H1 (cell line): ENCODE measurements around the gene HSPA1B. TPM values are rescaled to one million over a fixed set of nuclear protein-coding genes. Genes with fewer than 3 reads are reported as not detected.

ENCODE experiments used
- CTCF ChIA-PET: fragments of 300-600 bp; sonication (Branson Sonifier 250); formaldehyde crosslinking; loops from one replicate; lab custom pipeline; 2021; ENCODE audit not compliant: partially characterized antibody; lab: Charles Lee
- POLR2A ChIA-PET: fragments of 300-600 bp; sonication (Branson Sonifier 250); formaldehyde crosslinking; loops from one replicate; lab custom pipeline; 2021; ENCODE audit warnings: inconsistent platforms; ENCODE audit not compliant: partially characterized antibody; lab: Charles Lee
- DNase-seq, 2 experiments: peaks; one replicate each; pipeline versions ENCODE4 v3.0.0 to v3.0.0-alpha.2; 2010 to 2022; ENCODE audit warnings: low spot score in 2 of 2, low read depth in 1 of 2, mixed read lengths in 1 of 2
- FAIRE-seq: peaks from 2 replicates; lab custom pipeline; 2011; peaks lifted over from hg19 to GRCh38; lab: Jason Lieb, UNC
- H2AFZ ChIP-seq: 2 replicates; pipeline ENCODE4 v1.8.1; 2012; ENCODE audit warnings: low read length, inconsistent platforms
- H2AK5ac ChIP-seq: 2 replicates; pipeline ENCODE4 v1.6.1; 2013; ENCODE audit warnings: low read depth, low read length
- H2BK120ac ChIP-seq: replicated peaks from 2 replicates; pipeline ENCODE3; 2013; ENCODE audit warnings: low read depth, low read length, inconsistent platforms
- H2BK12ac ChIP-seq: 2 replicates; pipeline ENCODE4 v1.6.1; 2013; ENCODE audit warnings: low read depth, low read length
- H2BK15ac ChIP-seq: 2 replicates; pipeline ENCODE4 v1.6.1; 2013; ENCODE audit warnings: low read length
- H2BK20ac ChIP-seq: 2 replicates; pipeline ENCODE4 v1.6.1; 2013; ENCODE audit warnings: low read length
- H2BK5ac ChIP-seq: 2 replicates; pipeline ENCODE4 v1.6.1; 2013; ENCODE audit warnings: low read depth, low read length
- H3K14ac ChIP-seq: 2 replicates; pipeline ENCODE4 v1.6.1; 2013; ENCODE audit warnings: inconsistent platforms; ENCODE audit not compliant: insufficient read length
- H3K18ac ChIP-seq: 2 replicates; pipeline ENCODE4 v1.6.1; 2013; ENCODE audit warnings: low read length; ENCODE audit errors: extremely low read depth
- H3K23ac ChIP-seq: 2 replicates; pipeline ENCODE4 v1.6.1; 2013; ENCODE audit warnings: inconsistent platforms; ENCODE audit not compliant: insufficient read length
- H3K23me2 ChIP-seq: 2 replicates; pipeline ENCODE4 v1.6.1; 2013; ENCODE audit warnings: low read depth, low read length
- H3K27ac ChIP-seq: 2 replicates; pipeline ENCODE4 v1.6.1; 2011; ENCODE audit warnings: low read depth, low read length, inconsistent platforms
- H3K27me3 ChIP-seq, 4 experiments: replicated peaks in 1 of 4; 1 replicate in 1 of 4; 2 replicates in 3 of 4; pipeline versions ENCODE4 v1.6.1 to v1.8.1; 2011 to 2013; ENCODE audit warnings: low read length in 3 of 4, mild to moderate bottlenecking in 3 of 4, inconsistent platforms in 2 of 4, mixed read lengths in 2 of 4, moderate library complexity in 1 of 4; ENCODE audit not compliant: control insufficient read depth in 3 of 4, insufficient read depth in 3 of 4; ENCODE audit errors: extremely low read depth in 1 of 4
- H3K36me3 ChIP-seq, 4 experiments: 2 replicates each; pipeline versions ENCODE4 v1.6.1 to v1.8.1; 2011 to 2013; ENCODE audit warnings: mild to moderate bottlenecking in 4 of 4, low read length in 3 of 4, moderate library complexity in 2 of 4, control low read depth in 1 of 4, inconsistent platforms in 1 of 4; ENCODE audit not compliant: insufficient read depth in 4 of 4, control insufficient read depth in 2 of 4
- H3K4ac ChIP-seq: replicated peaks from 2 replicates; pipeline ENCODE3; 2013; ENCODE audit warnings: low read length, low read depth, mixed read lengths, inconsistent platforms; ENCODE audit not compliant: insufficient read length
- H3K4me1 ChIP-seq, 4 experiments: replicated peaks in 1 of 4; 1 replicate in 1 of 4; 2 replicates in 3 of 4; pipeline versions ENCODE4 v1.6.1 to v1.8.1; 2011 to 2013; ENCODE audit warnings: low read length in 3 of 4, inconsistent platforms in 2 of 4, mixed read lengths in 1 of 4; ENCODE audit not compliant: insufficient read depth in 4 of 4, control insufficient read depth in 3 of 4
- H3K4me2 ChIP-seq, 2 experiments: 2 replicates each; pipeline versions ENCODE4 v1.6.1 to v1.8.1; 2011 to 2013; ENCODE audit warnings: low read depth in 2 of 2, low read length in 2 of 2, control low read depth in 1 of 2, inconsistent platforms in 1 of 2, mild to moderate bottlenecking in 1 of 2; ENCODE audit not compliant: insufficient read depth in 1 of 2
- H3K4me3 ChIP-seq, 4 experiments: fragments of 200-600, 300-600 bp in 1 of 4; sonication (generic), shearing (Covaris generic), sonication (Bioruptor Twin) in 1 of 4; 2 replicates each; pipeline versions ENCODE4 v1.5.1 to v1.8.1; 2011 to 2016; ENCODE audit warnings: low read length in 4 of 4, low read depth in 3 of 4, control low read depth in 2 of 4, inconsistent platforms in 2 of 4, mild to moderate bottlenecking in 2 of 4, mixed read lengths in 1 of 4, moderate library complexity in 1 of 4; ENCODE audit not compliant: insufficient read depth in 2 of 4; ENCODE audit errors: extremely low read depth in 1 of 4
- H3K56ac ChIP-seq: replicated peaks from 2 replicates; pipeline ENCODE3; 2013; ENCODE audit warnings: low read depth, mild to moderate bottlenecking, mixed read lengths, low read length, inconsistent platforms; ENCODE audit not compliant: insufficient read length
- H3K79me1 ChIP-seq: 2 replicates; pipeline ENCODE4 v1.6.1; 2013; ENCODE audit warnings: low read depth, low read length, control low read depth
- H3K79me2 ChIP-seq, 2 experiments: 2 replicates each; pipeline versions ENCODE4 v1.6.1 to v1.8.1; 2012 to 2013; ENCODE audit warnings: low read length in 2 of 2, mild to moderate bottlenecking in 2 of 2, inconsistent platforms in 1 of 2; ENCODE audit not compliant: insufficient read depth in 2 of 2, control insufficient read depth in 1 of 2
- H3K9ac ChIP-seq, 4 experiments: replicated peaks in 1 of 4; 1 replicate in 1 of 4; 2 replicates in 3 of 4; pipeline versions ENCODE4 v1.6.1 to v1.8.1; 2011 to 2013; ENCODE audit warnings: low read depth in 3 of 4, low read length in 3 of 4, control low read depth in 2 of 4, mild to moderate bottlenecking in 2 of 4, moderate library complexity in 2 of 4, inconsistent platforms in 1 of 4; ENCODE audit errors: extremely low read depth in 1 of 4
- H3K9me3 ChIP-seq, 2 experiments: 2 replicates each; pipeline versions ENCODE4 v1.6.1 to v1.8.1; 2012 to 2013; ENCODE audit warnings: mild to moderate bottlenecking in 2 of 2, moderate library complexity in 2 of 2, control low read depth in 1 of 2, inconsistent platforms in 1 of 2, low read depth in 1 of 2, low read length in 1 of 2, mixed read lengths in 1 of 2; ENCODE audit not compliant: insufficient read depth in 2 of 2
- H4K20me1 ChIP-seq, 2 experiments: replicated peaks in 1 of 2; 2 replicates each; pipeline versions ENCODE3 to v1.8.1; 2011 to 2013; ENCODE audit warnings: inconsistent platforms in 2 of 2, low read length in 2 of 2, mild to moderate bottlenecking in 1 of 2; ENCODE audit not compliant: insufficient read depth in 2 of 2, control insufficient read depth in 1 of 2
- H4K5ac ChIP-seq: 2 replicates; pipeline ENCODE4 v1.6.1; 2013; ENCODE audit warnings: low read length, low read depth, mixed read lengths, inconsistent platforms; ENCODE audit not compliant: insufficient read length
- H4K8ac ChIP-seq: 2 replicates; pipeline ENCODE4 v1.8.0; 2013; ENCODE audit warnings: mild to moderate bottlenecking, moderate library complexity, low read length, inconsistent platforms; ENCODE audit not compliant: insufficient read depth; ENCODE audit errors: extremely low read depth
- H4K91ac ChIP-seq: replicated peaks from 2 replicates; pipeline ENCODE3; 2013; ENCODE audit warnings: low read length, mixed read lengths, inconsistent platforms; ENCODE audit not compliant: insufficient read length
- E2F6 ChIP-seq: IDR thresholded peaks from 2 replicates; pipeline ENCODE4 v1.6.1; 2012; ENCODE audit warnings: inconsistent platforms
- EP300 ChIP-seq, 2 experiments: IDR thresholded peaks; 1 replicate in 1 of 2; 2 replicates in 1 of 2; pipeline ENCODE4 v1.6.1; 2011 to 2012; ENCODE audit warnings: low read depth in 2 of 2, low read length in 2 of 2, mild to moderate bottlenecking in 2 of 2, borderline replicate concordance in 1 of 2, inconsistent platforms in 1 of 2, moderate library complexity in 1 of 2
- FOSL1 ChIP-seq: IDR thresholded peaks from 2 replicates; pipeline ENCODE4 v1.6.1; 2011; ENCODE audit warnings: mild to moderate bottlenecking, low read depth, low read length, moderate library complexity; ENCODE audit not compliant: insufficient read depth
- HDAC6 ChIP-seq: IDR thresholded peaks from one replicate; pipeline ENCODE4 v1.7.1; 2012; ENCODE audit warnings: low read depth, mild to moderate bottlenecking, inconsistent platforms, low read length, moderate library complexity
- WGBS, 2 experiments: shearing (Covaris generic) in 1 of 2; methylation state at CpG; one replicate each; pipeline versions ENCODE4 v1.1.6 to v1.1.7; 2013 to 2015; ENCODE audit warnings: low lambda C conversion rate in 2 of 2, mixed read lengths in 2 of 2, inconsistent platforms in 1 of 2, low coverage in 1 of 2, missing lambda C conversion rate in 1 of 2; ENCODE audit not compliant: insufficient replicate concordance in 2 of 2, insufficient coverage in 1 of 2, insufficient read length in 1 of 2; ENCODE audit errors: extremely low coverage in 1 of 2, missing lambda C conversion rate in 1 of 2; 5-methylcytosine and 5-hydroxymethylcytosine counted together
- polyA plus RNA-seq, 7 experiments: library from polyadenylated mRNA; depleted of rRNA in 3 of 7; stranded (reverse) in 5 of 7; unstranded in 2 of 7; fragments of >200 nt in 5 of 7; fragments of 200-250 nt in 2 of 7; gene quantifications; 1 replicate in 5 of 7; 2 replicates in 1 of 7; 4 replicates in 1 of 7; pipeline versions ENCODE4 v1.2.1 to v1.2.3, GENCODE V29; 2011 to 2013; ENCODE audit warnings: missing spikeins in 2 of 7, mixed read lengths in 2 of 7
- total RNA-seq: library from RNA; stranded (reverse); fragmentation: NEBNext Ultra II Directional; extraction: Animal tissue kit (Norgen Biotek cat#: 25700); gene quantifications from 2 replicates; pipeline ENCODE4 v1.2.1, GENCODE V29; 2021

Gene HSPA1B
- total and polyA plus RNA-seq, 2 of the 8 experiments (the other 6 are each of a cell fraction or from before 2014, with no cell fraction given) = 36.6 to 76.6 TPM

GRCh38 chr6:31860349-31860748 is 32.8 kb downstream of the HSPA1B start:
- FAIRE-seq = no peak
- Histone ChIP-seq H4K20me1 (no peaks in the 10 kb centered on the region), H3K27ac (no peak overlapping the region), H3K14ac (no peak overlapping the region), H3K79me1 (0 out of 2 replicates have a peak, but pooled peaks cover 2% of the 10 kb centered on the region), H3K79me2 (no peaks in the 10 kb centered on the region), H3K4me1 (peaks cover 0 to 12% (median 0%) of the 10 kb centered on the region in 4 experiments; a peak in 4 of 7 replicates), H3K18ac (no peak overlapping the region), H3K23me2 (peaks cover 8% of the 10 kb centered on the region; the same call in 1 of the 2 replicates), H2BK20ac (no peak overlapping the region), H3K4me3 (no peak overlapping the region), H4K91ac (no peak overlapping the region), H4K5ac (no peak overlapping the region), H2BK120ac (no peak overlapping the region), H3K4me2 (no peak overlapping the region), H2BK5ac (no peak overlapping the region), H3K23ac (no peak overlapping the region)
- 94% methylated on average over 13 of the region's 13 CpGs; no CpG with 5 or more reads in 1 of the 2 experiments for WGBS, 2 experiments
- no peak for DNase-seq
- no peak for TF ChIP-seq FOSL1
- TF ChIP-seq EP300 (IDR thresholded peaks at IDR 0.05; ENCODE audit: borderline replicate concordance in 1 of 2, low read depth in 2 of 2, low read length in 2 of 2) = no peak
- TF ChIP-seq HDAC6 = no peak
- TF ChIP-seq E2F6 = no peak
- TF ChIP-seq, all 59 proteins: peak for 0
- Histone ChIP-seq H3K36me3 (peaks cover 3 to 17% (median 3%) of the 10 kb centered on the region in 4 experiments; a peak in 7 of 8 replicates), H3K9ac (no peak overlapping the region), H2AFZ (no peak overlapping the region), H4K8ac (no peak overlapping the region), H2BK15ac (no peak overlapping the region), H3K9me3 (peaks cover 2 to 4% of the 10 kb centered on the region in 2 experiments; a peak in 1 of 4 replicates), H2BK12ac (no peak overlapping the region), H2AK5ac (no peak overlapping the region), H3K56ac (no peak overlapping the region), H3K27me3 (0 out of 7 replicates have a peak, but pooled peaks cover 0 to 3% (median 0%) of the 10 kb centered on the region in 4 experiments), H3K4ac (no peak overlapping the region)
- CTCF ChIA-PET = interaction anchor here (1.0 to 1.6 kb wide), 4 partner anchors 10 to 171 kb away, joined by 3 to 7 read pairs (median 4); no protein-coding TSS in a partner anchor
- POLR2A ChIA-PET = interaction anchor here (0.5 to 6.5 kb wide), 8 partner anchors 8 to 94 kb away, joined by 3 to 93 read pairs (median 4); no protein-coding TSS in a partner anchor
